Cardiac fibroblast (primary cell): ENCODE data around the gene NOS1AP.

Experiments
- DNase-seq, 2 donors: peaks; one replicate each; pipeline versions ENCODE4 v3.0.0 to v3.0.0-alpha.2; 2010; ENCODE audit warnings: low read depth in 2 of 2
- H3K4me3 ChIP-seq, 2 donors: replicated peaks in 1 of 2; 1 replicate in 1 of 2; 2 replicates in 1 of 2; pipeline ENCODE4 v1.5.1; 2011; ENCODE audit warnings: low read depth in 2 of 2, low read length in 2 of 2, mild to moderate bottlenecking in 2 of 2, moderate library complexity in 1 of 2
- CTCF ChIP-seq: IDR thresholded peaks from one replicate; pipeline ENCODE4 v1.5.1; 2011; ENCODE audit warnings: low read depth, mild to moderate bottlenecking, low read length, inconsistent platforms

The NOS1AP gene

GRCh38 chr1:162230517-162230916 is 161.0 kb downstream of the NOS1AP start:
- no peak overlapping the region for H3K4me3 ChIP-seq
- no peak for TF ChIP-seq CTCF
- DNase-seq: no peak

DNA sequence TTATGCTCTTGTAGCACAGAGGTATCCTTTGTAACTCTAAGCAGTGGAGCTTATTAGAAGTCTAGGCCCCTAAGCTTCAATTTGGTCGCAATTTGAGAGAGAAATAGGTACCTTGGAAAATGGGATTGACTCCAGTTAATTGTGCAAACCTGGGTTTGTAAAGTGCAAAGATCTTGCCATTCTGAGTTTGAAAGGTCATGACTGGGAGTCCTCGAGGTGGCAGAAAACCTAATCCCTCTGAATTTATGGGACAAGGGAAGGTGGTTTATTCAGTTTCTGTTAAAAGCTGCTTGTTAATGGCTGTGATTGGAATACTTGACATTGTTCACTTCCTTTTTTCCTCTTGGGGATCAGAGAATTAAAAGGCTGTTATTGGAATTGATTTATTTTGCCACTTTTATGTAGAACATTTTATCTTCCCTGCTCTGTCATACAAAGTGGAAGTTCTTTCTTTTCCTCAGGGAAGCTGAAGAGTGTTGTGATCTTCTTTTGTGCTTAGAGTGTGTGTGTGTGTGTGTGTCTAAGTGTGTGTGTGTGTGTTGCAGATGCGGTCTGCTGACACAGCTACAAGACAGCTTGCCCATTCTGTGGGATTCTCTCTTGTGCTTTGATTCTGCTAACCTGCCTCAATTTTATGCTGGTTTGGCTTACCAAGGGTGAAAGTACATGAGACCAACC is 162.7 kb downstream of the NOS1AP start:
- no peak overlapping the region for H3K4me3 ChIP-seq
- no peak for TF ChIP-seq CTCF
- DNase-seq: no peak

GRCh38 chr1:162233066-162233465 is 163.6 kb downstream of the NOS1AP start:
- no peak for DNase-seq
- H3K4me3 ChIP-seq: no peak overlapping the region
- TF ChIP-seq CTCF: no peak

GRCh38 chr1:162233937-162234336 is 164.4 kb downstream of the NOS1AP start:
- H3K4me3 ChIP-seq: no peak overlapping the region
- no peak for TF ChIP-seq CTCF
- no peak for DNase-seq

GRCh38 chr1:162234571-162234970 is 165.1 kb downstream of the NOS1AP start:
- no peak for DNase-seq
- no peak for TF ChIP-seq CTCF
- H3K4me3 ChIP-seq: no peak overlapping the region

GRCh38 chr1:162235241-162235800 is 165.8 kb downstream of the NOS1AP start:
- peak; percentile 3 to 22 for DNase-seq
- H3K4me3 ChIP-seq: no peak overlapping the region
- TF ChIP-seq CTCF: no peak

- no peak for DNase-seq
- TF ChIP-seq CTCF: no peak
- H3K4me3 ChIP-seq: no peak overlapping the region
These were observed 166.7 kb downstream of the NOS1AP start for GRCh38 chr1:162236201-162236600.
